Ishikawa (cell line): ENCODE data around the gene CEP55.

Experiments used
- CREB1 ChIP-seq: IDR thresholded peaks from 2 replicates; pipeline ENCODE4 v1.6.1; 2012; ENCODE audit warnings: low read depth
- FOXM1 ChIP-seq: IDR thresholded peaks from 2 replicates; pipeline ENCODE4 v1.6.1; 2012; ENCODE audit warnings: low read depth, borderline replicate concordance
- RAD21 ChIP-seq: IDR thresholded peaks from 2 replicates; pipeline ENCODE4 v1.6.1; 2012; ENCODE audit warnings: low read depth
- REST ChIP-seq: IDR thresholded peaks from 2 replicates; pipeline ENCODE4 v1.6.1; 2012; ENCODE audit warnings: low read depth, mild to moderate bottlenecking

DNA sequence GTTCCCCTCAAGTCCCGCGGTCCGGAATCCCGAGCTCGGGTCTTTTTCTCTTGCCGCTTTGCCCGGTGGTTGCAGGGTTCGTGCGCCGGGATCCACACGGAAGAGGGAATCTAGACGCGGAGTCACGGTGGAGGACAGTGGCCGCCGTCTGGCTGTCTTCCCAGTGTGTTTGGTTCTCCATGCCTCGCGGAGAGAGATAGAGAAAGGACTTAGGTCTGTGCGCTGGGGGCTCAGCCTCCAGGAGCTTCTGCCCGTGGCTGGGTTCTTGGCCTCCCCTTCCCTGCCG, 71.6 kb downstream of the CEP55 start:
- TF ChIP-seq REST: no peak
- TF ChIP-seq FOXM1: no peak
- no peak for TF ChIP-seq RAD21
- TF ChIP-seq CREB1: no peak
